GM23338 (cell line): ENCODE measurements around the gene SBF2. TPM values are rescaled to one million over a fixed set of nuclear protein-coding genes. Genes with fewer than 3 reads are reported as not detected.

ENCODE experiments used
- ATAC-seq: fragments of 200-7000 bp; cut with Tn5 transposase; 3 replicates; pipeline ENCODE4 v1.9.1; 2020
- DNase-seq: peaks from one replicate; pipeline ENCODE4 v3.0.0-alpha.2; 2015; ENCODE audit warnings: low spot score
- H2AFZ ChIP-seq: fragments of 200-600 bp; sonication (generic); 2 replicates; pipeline ENCODE4 v1.8.0; 2016; ENCODE audit warnings: antibody characterized with exemption, mild to moderate bottlenecking, moderate library complexity
- H3F3A ChIP-seq: fragments of 200-600 bp; sonication (generic); replicated peaks from 2 replicates; pipeline ENCODE4 v1.8.0; 2017; ENCODE audit warnings: antibody characterized with exemption, mixed run types, low read depth
- H3K27ac ChIP-seq: fragments of 200-600 bp; sonication (generic); 2 replicates; pipeline ENCODE4 v1.6.1; 2016; ENCODE audit warnings: low read depth
- H3K27me3 ChIP-seq: fragments of 200-600 bp; sonication (generic); 2 replicates; pipeline ENCODE4 v1.8.0; 2016; ENCODE audit warnings: mild to moderate bottlenecking, mixed run types, moderate library complexity; ENCODE audit not compliant: insufficient read depth
- H3K36me3 ChIP-seq: fragments of 200-600 bp; sonication (generic); 2 replicates; pipeline ENCODE4 v1.8.0; 2016; ENCODE audit warnings: mild to moderate bottlenecking; ENCODE audit not compliant: insufficient read depth
- H3K4me1 ChIP-seq: fragments of 200-600 bp; sonication (generic); 2 replicates; pipeline ENCODE4 v1.8.0; 2016; ENCODE audit warnings: mild to moderate bottlenecking, moderate library complexity; ENCODE audit not compliant: insufficient read depth
- H3K4me2 ChIP-seq: fragments of 200-600 bp; sonication (generic); 2 replicates; pipeline ENCODE4 v1.7.1; 2017; ENCODE audit warnings: mixed run types
- H3K4me3 ChIP-seq: fragments of 200-600 bp; sonication (generic); 2 replicates; pipeline ENCODE4 v1.6.1; 2016; ENCODE audit warnings: mixed run types
- H3K79me2 ChIP-seq: fragments of 200-600 bp; sonication (generic); replicated peaks from 2 replicates; pipeline ENCODE4 v1.8.0; 2017; ENCODE audit warnings: mild to moderate bottlenecking; ENCODE audit not compliant: insufficient read depth
- H3K9me2 ChIP-seq: fragments of 200-600 bp; sonication (generic); 2 replicates; pipeline ENCODE4 v1.8.0; 2017; ENCODE audit not compliant: insufficient read depth
- H4K20me1 ChIP-seq: fragments of 200-600 bp; sonication (generic); replicated peaks from 2 replicates; pipeline ENCODE4 v1.8.0; 2017; ENCODE audit warnings: mild to moderate bottlenecking; ENCODE audit not compliant: insufficient read depth
- H3K27ac Mint-ChIP-seq: 2 replicates; pipeline ENCODE4 v1.8.0; 2020; ENCODE audit warnings: inconsistent platforms, mild to moderate bottlenecking, moderate library complexity, mixed read lengths
- H3K27me3 Mint-ChIP-seq: 3 replicates; pipeline ENCODE4 v1.8.0; 2022; ENCODE audit warnings: low read depth, mild to moderate bottlenecking, moderate library complexity, mixed read lengths, inconsistent platforms; ENCODE audit not compliant: insufficient read depth, poor library complexity
- H3K36me3 Mint-ChIP-seq: 3 replicates; pipeline ENCODE4 v1.8.0; 2021; ENCODE audit warnings: low read depth, mild to moderate bottlenecking, inconsistent platforms, moderate library complexity, mixed read lengths
- H3K4me1 Mint-ChIP-seq: 3 replicates; pipeline ENCODE4 v1.8.0; 2020; ENCODE audit warnings: mild to moderate bottlenecking, inconsistent platforms, mixed read lengths
- H3K4me3 Mint-ChIP-seq: 3 replicates; pipeline ENCODE4 v1.8.0; 2021; ENCODE audit warnings: moderate library complexity, mild to moderate bottlenecking, inconsistent platforms, mixed read lengths
- H3K9me3 Mint-ChIP-seq: 3 replicates; pipeline ENCODE4 v1.8.0; 2020; ENCODE audit warnings: moderate library complexity, mild to moderate bottlenecking, inconsistent platforms, mixed read lengths
- CREB1 ChIP-seq: fragments of 250-450 bp; sonication (Bioruptor Pico); IDR thresholded peaks from 2 replicates; pipeline ENCODE4 v1.5.0; 2020; ENCODE audit warnings: low read depth, mild to moderate bottlenecking, moderate library complexity
- CTCF ChIP-seq, 2 experiments: fragments of 200-600 bp in 1 of 2; sonication (generic) in 1 of 2; conservative IDR thresholded peaks; 2 replicates each; pipeline versions ENCODE4 v1.5.1 to v1.6.1; 2016 to 2017; ENCODE audit warnings: antibody characterized with exemption in 2 of 2, low read depth in 2 of 2, mild to moderate bottlenecking in 2 of 2, moderate library complexity in 1 of 2
- ETS1 ChIP-seq: IDR thresholded peaks from 2 replicates; pipeline ENCODE4 v1.6.1; 2016; ENCODE audit warnings: antibody characterized with exemption
- EZH2phosphoT487 ChIP-seq: fragments of 200-600 bp; sonication (generic); IDR thresholded peaks from one replicate; pipeline ENCODE4 v1.8.1; 2018; ENCODE audit warnings: antibody characterized with exemption; ENCODE audit not compliant: unreplicated experiment
- JUNB ChIP-seq: IDR thresholded peaks from one replicate; pipeline ENCODE4 v1.6.1; 2016; ENCODE audit warnings: antibody characterized with exemption; ENCODE audit not compliant: unreplicated experiment
- REST ChIP-seq: IDR thresholded peaks from one replicate; pipeline ENCODE4 v1.6.1; 2018; ENCODE audit warnings: antibody characterized with exemption; ENCODE audit not compliant: unreplicated experiment
- STAT1 ChIP-seq: IDR thresholded peaks from one replicate; pipeline ENCODE4 v1.6.1; 2016; ENCODE audit warnings: antibody characterized with exemption; ENCODE audit not compliant: unreplicated experiment
- ZNF114 ChIP-seq: fragments of 250-450 bp; sonication (Bioruptor Pico); IDR thresholded peaks from 2 replicates; pipeline ENCODE4 v1.5.0; 2020; ENCODE audit warnings: mild to moderate bottlenecking, moderate library complexity
- polyA plus RNA-seq: library from polyadenylated mRNA; unstranded; fragments of >200 nt; fragmentation: Nextera tagmentation; extraction: Ambion mirVana; gene quantifications from 2 replicates; pipeline ENCODE4 v1.2.1, GENCODE V29; 2016
- total RNA-seq: library from RNA; depleted of rRNA; stranded (reverse); fragments of >200 nt; shearing (Covaris generic); gene quantifications from 2 replicates; pipeline ENCODE4 v1.2.3, GENCODE V29; 2014

The SBF2 gene
- total and polyA plus RNA-seq, 2 experiments from 2014 or later = 25.6 to 53.5 TPM

- TF ChIP-seq REST (no peak), ZNF114 (CRISPR knock-in tag) (no peak), JUNB (no peak), ETS1 (no peak), CTCF (conservative IDR thresholded peaks at IDR 0.05; ENCODE audit: low read depth in 2 of 2) (no peak), EZH2phosphoT487 (no peak), CREB1 (no peak), STAT1 (no peak)
Measured at GRCh38 chr11:10109806-10110205, 184.2 kb downstream of the SBF2 start (continued).

GRCh38 chr11:10108915-10109680, 184.9 kb downstream of the SBF2 start:
- Histone ChIP-seq H3K4me1 (peaks cover 16% of the 10 kb centered on the region), H2AFZ (no peak overlapping the region), H3K27me3 (no peaks in the 10 kb centered on the region), H3K79me2 (no peaks in the 10 kb centered on the region), H3K4me2 (peak overlapping the region; percentile 20; the same call in 1 of the 2 replicates), H3K9me2 (no peaks in the 10 kb centered on the region), H3K36me3 (no peaks in the 10 kb centered on the region), H3K4me3 (no peak overlapping the region), H3K27ac (no peak overlapping the region), H4K20me1 (no peaks in the 10 kb centered on the region), H3F3A (no peaks in the 10 kb centered on the region)
- no peak; the same call in 2 of the 3 replicates for ATAC-seq
- H3K36me3 Mint-ChIP-seq = peaks cover 8% of the 10 kb centered on the region
- peaks cover 4% of the 10 kb centered on the region; the same call in 2 of the 3 replicates for H3K9me3 Mint-ChIP-seq
- TF ChIP-seq REST = no peak
- peak overlapping the region; percentile 80 for H3K27ac Mint-ChIP-seq
- H3K27me3 Mint-ChIP-seq = no peaks in the 10 kb centered on the region
- H3K4me3 Mint-ChIP-seq = no peak overlapping the region
- peak; percentile 7 for DNase-seq
- peaks cover 22% of the 10 kb centered on the region; the same call in 2 of the 3 replicates for H3K4me1 Mint-ChIP-seq
